ENCODE data around the gene NOC2L.
"Not testable (repeated sequence)": the region's sequence is repeated elsewhere in the genome, so short reads cannot be mapped to it uniquely, and the experiment has no call there.

Gene NOC2L

GRCh38 chr1:950881-951280, 8.2 kb downstream of the NOC2L start:
- peaks cover 10% of the 10 kb centered on the region; the same call in 1 of the 2 replicates for H3K36me3 ChIP-seq (ENCODE audit: insufficient read depth)
- no peak overlapping the region for H2AFZ ChIP-seq (ENCODE audit: low read depth)
- peaks cover 24% of the 10 kb centered on the region for H3K4me1 ChIP-seq (ENCODE audit: low read depth, poor library complexity, severe bottlenecking)
- no peak for TF ChIP-seq CTCF (conservative IDR thresholded peaks at IDR 0.05; ENCODE audit: low read depth, low read length)
- H3K9ac ChIP-seq, result no peak overlapping the region
- no peaks in the 10 kb centered on the region for H3K27me3 ChIP-seq (ENCODE audit: insufficient read depth, low read depth)
- H3K4me3 ChIP-seq (IDR thresholded peaks at IDR 0.05; ENCODE audit: insufficient read depth, low read depth, low read length), result no peak overlapping the region
- no peaks in the 10 kb centered on the region for H4K20me1 ChIP-seq (ENCODE audit: insufficient read depth)
- H3K79me2 ChIP-seq (ENCODE audit: insufficient read depth, low read depth), result no peaks in the 10 kb centered on the region
- no peak overlapping the region for H3K4me2 ChIP-seq
- H3K27ac ChIP-seq, result no peak overlapping the region

DNA sequence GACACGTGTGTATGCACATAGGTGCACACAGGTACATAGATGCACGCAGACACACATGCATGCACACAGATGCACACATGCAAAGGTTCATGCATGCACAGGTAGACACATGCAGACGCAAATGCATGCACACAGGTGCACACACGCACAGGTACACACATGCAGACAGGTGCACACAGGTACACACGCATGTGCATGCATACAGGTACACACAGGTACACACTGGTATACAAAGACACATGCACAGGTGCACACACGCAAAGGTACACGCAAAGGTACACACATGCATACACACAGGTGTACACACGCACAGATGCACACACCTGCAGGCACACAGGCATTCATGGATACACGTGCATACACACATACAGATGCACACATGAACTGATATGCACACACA, 8.8 kb downstream of the NOC2L start:
- Histone ChIP-seq H3K79me2 (ENCODE audit: insufficient read depth, low read depth) (no peaks in the 10 kb centered on the region), H3K4me3 (IDR thresholded peaks at IDR 0.05; ENCODE audit: insufficient read depth, low read depth, low read length) (no peak overlapping the region), H2AFZ (ENCODE audit: low read depth) (no peak overlapping the region), H3K27ac (no peak overlapping the region), H3K9ac (no peak overlapping the region), H3K36me3 (ENCODE audit: insufficient read depth) (peaks cover 9% of the 10 kb centered on the region; the same call in 1 of the 2 replicates), H3K4me1 (ENCODE audit: low read depth, poor library complexity, severe bottlenecking) (peaks cover 30% of the 10 kb centered on the region), H4K20me1 (ENCODE audit: insufficient read depth) (no peaks in the 10 kb centered on the region; the same call in 1 of the 2 replicates), H3K4me2 (no peak overlapping the region), H3K27me3 (ENCODE audit: insufficient read depth, low read depth) (no peaks in the 10 kb centered on the region)
- no peak for TF ChIP-seq CTCF (conservative IDR thresholded peaks at IDR 0.05; ENCODE audit: low read depth, low read length)

DNA sequence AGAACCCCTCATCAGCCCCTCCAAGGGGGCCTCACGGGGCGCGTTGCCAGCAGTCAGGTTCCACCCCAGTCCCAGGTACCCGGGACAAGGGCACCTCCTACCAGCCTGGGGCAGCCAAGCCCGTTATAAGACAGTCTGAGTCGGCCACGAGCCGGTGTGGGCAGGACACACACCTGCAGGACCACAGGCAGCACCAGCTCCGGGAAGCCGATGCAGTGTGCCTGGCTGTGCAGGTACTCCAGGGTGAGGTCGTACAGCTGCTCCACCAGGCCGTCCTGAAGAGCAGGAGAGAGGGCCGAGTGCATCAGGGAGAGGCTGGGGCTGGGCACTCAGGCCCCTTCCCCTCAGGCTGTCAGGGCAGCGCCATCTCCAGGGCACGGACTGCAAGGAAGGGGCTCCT, 11.1 kb downstream of the NOC2L start:
- Histone ChIP-seq H3K36me3 (ENCODE audit: insufficient read depth) (peaks cover 5% of the 10 kb centered on the region; the same call in 1 of the 2 replicates), H3K4me1 (ENCODE audit: low read depth, poor library complexity, severe bottlenecking) (peaks cover 53% of the 10 kb centered on the region), H3K79me2 (ENCODE audit: insufficient read depth, low read depth) (no peaks in the 10 kb centered on the region), H3K27ac (no peak overlapping the region), H3K4me2 (no peak overlapping the region), H3K9ac (no peak overlapping the region), H4K20me1 (ENCODE audit: insufficient read depth) (no peaks in the 10 kb centered on the region; the same call in 1 of the 2 replicates), H2AFZ (ENCODE audit: low read depth) (no peak overlapping the region), H3K4me3 (IDR thresholded peaks at IDR 0.05; ENCODE audit: insufficient read depth, low read depth, low read length) (no peak overlapping the region), H3K27me3 (ENCODE audit: insufficient read depth, low read depth) (peaks cover 3% of the 10 kb centered on the region)
- TF ChIP-seq CTCF (conservative IDR thresholded peaks at IDR 0.05; ENCODE audit: low read depth, low read length), result no peak

DNA sequence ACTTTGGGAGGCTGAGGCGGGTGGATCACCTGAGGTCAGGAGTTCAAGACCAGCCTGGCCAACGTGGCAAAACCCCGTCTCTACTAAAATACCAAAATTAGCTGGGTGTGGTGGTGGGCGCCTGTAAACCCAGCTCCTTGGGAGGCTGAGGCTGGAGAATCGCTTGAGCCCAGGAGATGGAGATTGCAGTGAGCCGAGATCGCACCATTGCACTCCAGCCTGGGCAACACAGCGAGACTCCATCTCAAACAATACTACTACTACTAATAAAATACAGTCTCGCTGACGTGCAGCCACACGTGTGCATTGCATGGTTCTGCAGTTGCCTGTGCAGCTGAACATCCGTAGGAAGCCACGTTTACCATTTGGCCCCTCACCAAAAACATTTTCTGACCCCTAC, 12.2 kb downstream of the NOC2L start:
- not testable (repeated sequence) for H2AFZ ChIP-seq (ENCODE audit: low read depth); H3K9ac ChIP-seq; H3K4me3 ChIP-seq (IDR thresholded peaks at IDR 0.05; ENCODE audit: insufficient read depth, low read depth, low read length); H3K36me3 ChIP-seq (ENCODE audit: insufficient read depth); H3K27ac ChIP-seq; H4K20me1 ChIP-seq (ENCODE audit: insufficient read depth); H3K79me2 ChIP-seq (ENCODE audit: insufficient read depth, low read depth)
- Histone ChIP-seq H3K4me1 (ENCODE audit: low read depth, poor library complexity, severe bottlenecking) (peaks cover 65% of the 10 kb centered on the region), H3K27me3 (ENCODE audit: insufficient read depth, low read depth) (peaks cover 15% of the 10 kb centered on the region), H3K4me2 (peak overlapping the region; percentile 91; the same call in 1 of the 2 replicates)

GRCh38 chr1:945688-946556, 13.1 kb downstream of the NOC2L start:
- H3K79me2 ChIP-seq (ENCODE audit: insufficient read depth, low read depth), result no peaks in the 10 kb centered on the region
- H3K4me2 ChIP-seq, result peak overlapping the region; percentile 91
- no peak overlapping the region for H2AFZ ChIP-seq (ENCODE audit: low read depth)
- peak overlapping the region; percentile 80 for H3K4me3 ChIP-seq (IDR thresholded peaks at IDR 0.05; ENCODE audit: insufficient read depth, low read depth, low read length)
- no peaks in the 10 kb centered on the region; the same call in 1 of the 2 replicates for H4K20me1 ChIP-seq (ENCODE audit: insufficient read depth)
- no peak for TF ChIP-seq CTCF (conservative IDR thresholded peaks at IDR 0.05; ENCODE audit: low read depth, low read length)
- H3K36me3 ChIP-seq (ENCODE audit: insufficient read depth), result peaks cover 5% of the 10 kb centered on the region; the same call in 1 of the 2 replicates
- H3K27me3 ChIP-seq (ENCODE audit: insufficient read depth, low read depth), result peaks cover 20% of the 10 kb centered on the region
- peaks cover 72% of the 10 kb centered on the region for H3K4me1 ChIP-seq (ENCODE audit: low read depth, poor library complexity, severe bottlenecking)
- H3K27ac ChIP-seq, result peak overlapping the region; percentile 75
- H3K9ac ChIP-seq, result peak overlapping the region; percentile 11; the same call in 1 of the 2 replicates

Data from KMS-11 (cell line).